ENCODE data around the gene STX4.
A peak's percentile ranks its signal among the peaks of the same experiment; 100 is the strongest.

The STX4 gene, protein sequence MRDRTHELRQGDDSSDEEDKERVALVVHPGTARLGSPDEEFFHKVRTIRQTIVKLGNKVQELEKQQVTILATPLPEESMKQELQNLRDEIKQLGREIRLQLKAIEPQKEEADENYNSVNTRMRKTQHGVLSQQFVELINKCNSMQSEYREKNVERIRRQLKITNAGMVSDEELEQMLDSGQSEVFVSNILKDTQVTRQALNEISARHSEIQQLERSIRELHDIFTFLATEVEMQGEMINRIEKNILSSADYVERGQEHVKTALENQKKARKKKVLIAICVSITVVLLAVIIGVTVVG

DNA sequence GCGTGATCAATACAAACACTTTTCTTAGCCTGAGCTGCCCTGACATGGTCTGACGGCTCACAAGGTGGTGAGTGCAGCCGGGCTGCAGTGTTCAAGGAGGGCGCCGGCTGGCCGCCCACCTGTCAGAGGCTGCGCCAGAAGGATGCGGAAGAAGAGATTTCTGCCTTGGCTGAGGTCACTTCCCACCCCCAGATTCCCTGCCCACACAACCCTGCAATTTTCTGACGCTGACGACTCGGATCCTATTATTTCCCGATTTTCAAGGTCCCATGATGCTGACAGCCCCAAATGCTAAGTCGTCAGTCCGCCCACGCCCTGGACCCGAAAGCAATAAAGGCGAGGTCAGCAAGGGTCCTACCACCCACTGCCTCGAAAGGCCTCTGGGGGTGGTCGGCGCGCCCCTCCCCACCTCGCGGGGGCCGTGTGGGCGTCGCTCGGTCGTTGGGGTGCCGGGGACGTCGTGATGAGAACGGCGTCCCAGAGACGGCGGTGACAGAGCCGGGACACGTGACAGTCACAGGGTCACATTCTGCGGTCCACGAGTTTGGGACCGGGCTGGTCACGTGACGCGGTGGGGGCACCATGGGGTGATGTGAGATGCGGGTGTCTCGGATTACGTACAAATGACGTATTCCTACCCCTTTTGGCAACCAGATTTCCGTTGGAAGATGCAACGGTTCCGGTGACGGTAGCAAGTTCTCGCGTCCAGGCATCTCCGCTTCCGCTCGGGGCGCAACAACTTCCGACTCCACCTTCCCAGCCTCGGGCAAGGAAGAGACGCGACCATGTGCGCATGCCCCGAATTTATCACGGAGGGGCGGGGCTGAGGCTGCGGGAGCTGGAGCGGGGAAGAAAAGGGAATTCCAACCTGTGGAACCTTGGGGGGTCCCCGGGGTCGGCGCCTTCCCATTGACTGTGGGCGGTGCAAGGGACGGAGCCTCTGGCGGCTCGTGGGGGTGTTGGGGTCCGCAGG is at the start of gene STX4:
Gene STX4 (plus strand): TSS at position 823 of the 973 bp plus-strand sequence. CDS start 248 bp downstream, outside the sequence.
- peak; percentile 99 for DNase-seq

DNA sequence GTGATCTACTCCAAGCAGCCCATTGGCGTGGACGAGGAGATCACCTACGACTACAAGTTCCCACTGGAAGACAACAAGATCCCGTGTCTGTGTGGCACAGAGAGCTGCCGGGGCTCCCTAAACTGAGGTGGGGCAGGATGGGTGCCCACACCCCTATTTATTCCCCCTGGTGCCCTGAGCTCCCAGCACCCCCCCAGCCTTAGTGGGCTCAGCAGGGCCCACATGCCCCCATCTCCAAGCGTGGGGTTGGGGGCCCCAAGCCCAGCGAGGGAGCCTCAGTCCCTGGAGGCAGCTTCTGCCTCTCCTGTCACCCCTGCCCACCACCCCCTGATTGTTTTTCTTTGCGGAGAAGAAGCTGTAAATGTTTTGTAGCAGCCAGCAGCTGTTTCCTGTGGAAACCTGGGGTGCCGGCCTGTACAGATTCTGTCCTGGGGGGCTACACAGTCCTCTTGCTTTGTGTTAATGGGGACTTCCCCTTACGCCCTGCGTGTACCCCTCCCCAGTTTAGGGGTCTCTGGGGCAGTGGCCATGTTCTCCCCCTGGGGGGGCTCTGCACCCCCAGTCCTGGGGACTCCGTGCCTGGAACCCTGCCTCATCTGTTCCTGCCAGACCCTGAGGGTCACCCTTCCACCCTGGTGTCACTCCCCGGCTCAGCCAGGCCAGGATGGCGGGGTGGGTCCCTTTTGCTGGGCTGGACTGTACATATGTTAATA is 49.3 kb upstream of the STX4 start:
- DNase-seq: no peak

DNA sequence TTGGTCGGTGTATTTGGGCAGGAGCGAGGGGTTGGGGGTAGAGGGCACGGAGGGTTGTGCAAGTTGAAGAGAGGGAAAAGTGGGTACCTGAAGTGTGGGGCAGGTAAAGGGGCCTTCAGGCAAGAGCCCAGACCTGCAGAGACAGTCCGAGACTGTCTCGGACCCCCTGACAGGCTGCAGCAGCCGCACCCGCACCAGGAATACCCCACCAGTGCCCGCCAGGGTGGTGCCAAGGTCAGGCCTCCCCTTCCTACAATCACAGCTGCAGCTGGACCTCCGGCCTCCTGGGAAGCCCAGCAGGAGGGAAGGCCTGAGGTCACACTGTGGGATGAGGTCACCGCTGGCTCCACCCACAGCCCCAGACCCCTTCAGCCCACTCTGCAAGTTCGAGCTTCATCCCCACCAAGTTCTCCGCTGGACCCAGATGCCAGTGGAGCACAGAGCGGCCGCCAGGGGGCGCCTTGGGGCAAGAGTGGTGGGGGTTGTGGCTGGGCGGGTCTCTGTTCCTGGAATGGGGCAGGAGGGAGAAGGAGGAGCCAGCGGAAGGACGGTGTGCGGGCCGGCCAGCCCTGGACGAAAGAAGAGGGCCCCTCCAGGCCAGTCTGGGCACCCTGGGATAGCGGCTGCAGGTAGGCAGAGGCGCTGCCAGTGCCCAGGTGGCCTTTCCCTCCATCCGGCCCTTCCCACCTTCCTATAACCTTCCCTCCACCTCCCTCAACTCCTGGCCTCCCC is 48.5 kb upstream of the STX4 start, which contains the start of gene HSD3B7:
Gene HSD3B7 (plus strand): TSS at position 539 of the 732 bp plus-strand sequence. CDS start 452 bp downstream, outside the sequence.
- DNase-seq: peak; percentile 90

DNA sequence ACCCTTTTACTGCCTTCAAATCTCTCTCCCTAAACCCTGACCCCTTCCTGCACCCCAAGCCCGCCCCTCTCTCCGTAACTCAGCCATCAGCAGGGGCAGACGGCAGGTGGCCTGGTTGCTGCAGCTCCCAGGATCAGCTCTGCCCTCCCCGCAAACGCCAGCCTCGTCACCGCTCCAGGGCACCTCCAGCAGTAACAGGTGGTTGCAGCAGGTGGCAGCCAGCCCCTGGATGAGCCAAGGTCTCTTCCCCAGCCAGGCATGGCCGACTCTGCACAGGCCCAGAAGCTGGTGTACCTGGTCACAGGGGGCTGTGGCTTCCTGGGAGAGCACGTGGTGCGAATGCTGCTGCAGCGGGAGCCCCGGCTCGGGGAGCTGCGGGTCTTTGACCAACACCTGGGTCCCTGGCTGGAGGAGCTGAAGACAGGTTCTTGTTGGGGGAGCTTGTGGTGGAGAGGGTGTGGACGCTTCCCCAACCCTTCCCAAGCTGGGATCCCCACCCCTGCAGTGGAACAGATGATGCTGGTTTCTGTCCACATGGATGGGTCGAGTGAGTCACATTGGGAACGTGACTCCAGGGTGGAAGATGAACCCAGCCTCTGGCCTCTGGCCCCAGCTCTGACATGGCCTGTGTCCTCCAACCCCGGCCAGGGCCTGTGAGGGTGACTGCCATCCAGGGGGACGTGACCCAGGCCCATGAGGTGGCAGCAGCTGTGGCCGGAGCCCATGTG is 47.8 kb upstream of the STX4 start:
- DNase-seq: no peak

DNA sequence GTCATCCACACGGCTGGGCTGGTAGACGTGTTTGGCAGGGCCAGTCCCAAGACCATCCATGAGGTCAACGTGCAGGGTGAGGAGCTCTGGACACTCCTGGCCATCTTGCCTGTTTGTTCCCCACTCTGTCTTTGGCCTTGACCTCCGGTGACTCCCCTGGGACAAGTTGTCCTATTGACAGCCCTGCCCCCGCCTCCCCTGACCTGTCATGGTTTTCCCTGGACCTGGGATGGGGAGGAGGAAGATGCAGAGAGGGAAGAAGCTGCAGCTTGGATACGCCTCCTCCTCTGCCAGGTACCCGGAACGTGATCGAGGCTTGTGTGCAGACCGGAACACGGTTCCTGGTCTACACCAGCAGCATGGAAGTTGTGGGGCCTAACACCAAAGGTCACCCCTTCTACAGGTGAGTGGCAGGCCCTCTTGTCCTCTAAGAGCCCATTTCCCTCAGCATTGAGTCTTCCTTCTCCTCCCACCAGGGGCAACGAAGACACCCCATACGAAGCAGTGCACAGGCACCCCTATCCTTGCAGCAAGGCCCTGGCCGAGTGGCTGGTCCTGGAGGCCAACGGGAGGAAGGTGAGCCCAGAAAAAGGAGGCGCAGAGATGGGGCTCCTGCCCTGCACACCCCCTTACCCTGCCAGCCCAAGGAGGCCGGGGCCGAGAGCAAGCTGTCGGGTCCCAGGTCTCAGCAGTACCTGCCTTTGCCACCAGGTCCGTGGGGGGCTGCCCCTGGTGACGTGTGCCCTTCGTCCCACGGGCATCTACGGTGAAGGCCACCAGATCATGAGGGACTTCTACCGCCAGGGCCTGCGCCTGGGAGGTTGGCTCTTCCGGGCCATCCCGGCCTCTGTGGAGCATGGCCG is 47.0 kb upstream of the STX4 start:
- no peak for DNase-seq

DNA sequence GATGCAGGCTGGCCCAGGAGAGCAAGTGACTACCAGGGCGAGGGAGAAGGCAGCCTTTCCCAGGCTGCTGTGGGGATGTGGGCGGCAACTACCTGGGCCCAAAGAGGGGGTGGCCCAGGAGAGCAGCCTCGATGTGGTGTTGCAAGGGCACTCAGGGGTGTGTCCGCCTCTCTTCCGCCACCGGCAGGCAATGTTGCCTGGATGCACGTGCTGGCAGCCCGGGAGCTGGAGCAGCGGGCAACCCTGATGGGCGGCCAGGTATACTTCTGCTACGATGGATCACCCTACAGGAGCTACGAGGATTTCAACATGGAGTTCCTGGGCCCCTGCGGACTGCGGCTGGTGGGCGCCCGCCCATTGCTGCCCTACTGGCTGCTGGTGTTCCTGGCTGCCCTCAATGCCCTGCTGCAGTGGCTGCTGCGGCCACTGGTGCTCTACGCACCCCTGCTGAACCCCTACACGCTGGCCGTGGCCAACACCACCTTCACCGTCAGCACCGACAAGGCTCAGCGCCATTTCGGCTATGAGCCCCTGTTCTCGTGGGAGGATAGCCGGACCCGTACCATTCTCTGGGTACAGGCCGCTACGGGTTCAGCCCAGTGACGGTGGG is 45.7 kb upstream of the STX4 start:
- DNase-seq: no peak

DNA sequence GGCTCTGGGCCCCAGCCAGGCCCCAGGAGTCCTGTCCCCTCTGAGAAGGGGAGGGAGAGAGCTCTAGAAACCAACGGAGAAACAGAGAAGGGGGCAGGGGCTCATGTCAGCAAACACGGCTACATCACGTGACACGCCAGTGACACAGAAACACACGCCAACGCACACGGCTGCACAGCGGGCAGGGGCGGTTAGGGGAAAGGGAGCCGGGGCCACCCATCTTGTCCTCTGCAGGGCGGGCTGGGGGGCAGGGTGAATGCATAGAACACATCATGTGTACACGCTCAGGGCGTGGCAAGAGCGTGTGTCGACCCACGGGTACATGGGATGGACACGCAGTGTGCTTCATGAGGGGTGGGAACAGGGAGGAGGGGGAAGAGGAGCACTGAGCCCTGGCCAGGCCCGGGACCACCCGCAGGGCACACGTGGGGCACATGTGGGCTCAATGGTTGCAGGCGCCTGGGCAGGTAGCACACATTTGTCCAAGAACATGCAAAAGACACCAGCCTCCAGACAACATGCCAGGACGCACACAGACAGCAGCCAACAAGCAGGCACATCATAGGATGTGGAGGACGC is 43.8 kb upstream of the STX4 start:
- DNase-seq: no peak

DNA sequence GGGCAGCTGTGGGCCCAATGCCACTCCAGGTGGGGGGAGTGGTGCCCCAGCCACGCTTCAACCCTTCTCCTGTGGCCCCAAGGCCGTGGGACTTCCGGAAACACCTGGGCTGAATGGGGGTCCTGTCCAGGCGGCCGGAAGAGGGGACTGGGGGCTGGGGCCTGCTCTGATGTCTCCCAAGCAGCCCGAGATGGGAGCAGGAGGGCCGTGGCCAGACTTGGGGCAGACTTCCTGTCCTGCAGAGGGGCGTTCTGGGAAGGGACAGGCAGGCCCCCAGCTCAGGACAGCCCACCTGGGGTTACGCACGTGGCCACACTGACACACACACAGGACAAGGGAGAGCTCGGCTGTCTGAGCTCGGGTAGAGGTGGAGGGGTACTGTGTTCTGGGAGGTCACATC is 43.3 kb upstream of the STX4 start:
- DNase-seq: no peak

DNA sequence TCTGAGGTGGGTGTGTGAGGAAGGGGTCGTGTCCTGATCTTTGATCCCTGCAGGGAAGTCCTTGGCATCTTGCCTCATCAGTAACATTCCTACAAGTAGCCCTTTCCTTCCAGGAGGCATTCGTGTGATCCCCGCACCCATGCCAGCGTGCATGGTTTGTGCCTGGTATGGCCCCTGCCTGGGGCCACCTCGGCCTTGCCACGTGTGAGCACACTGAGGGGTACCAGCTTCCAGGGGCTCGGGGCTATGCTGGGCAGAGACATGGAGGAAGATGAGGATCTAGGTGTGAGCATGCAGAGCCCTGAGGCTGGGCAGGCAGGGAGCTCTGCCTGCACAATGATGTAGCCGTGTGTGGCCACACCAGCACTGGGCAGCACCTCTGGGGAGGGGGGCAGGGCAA is 42.3 kb upstream of the STX4 start:
- no peak for DNase-seq

DNA sequence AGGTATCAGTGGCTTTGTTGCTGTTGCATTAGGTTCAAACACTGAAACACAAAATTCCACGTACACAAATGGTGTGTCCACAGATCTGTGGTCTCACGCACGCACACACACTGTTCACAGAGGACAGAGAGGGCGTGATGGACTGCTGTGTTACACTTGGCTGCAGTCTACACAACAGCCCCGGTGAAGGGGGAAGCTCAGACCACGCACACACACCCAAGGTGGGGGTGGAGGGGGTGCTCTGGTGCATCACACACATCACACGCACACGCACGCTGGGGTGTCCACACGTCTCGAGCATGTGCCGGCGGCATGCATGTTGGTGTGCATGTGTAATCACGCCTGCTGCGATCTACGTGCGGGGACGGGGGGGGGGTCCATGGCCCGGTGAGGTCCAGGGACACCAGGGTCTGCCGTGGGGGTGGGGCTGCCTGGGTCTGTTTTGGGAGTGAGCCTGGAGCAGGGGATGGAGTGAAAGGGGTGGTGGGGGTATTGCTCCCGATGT is 41.0 kb upstream of the STX4 start:
- DNase-seq: no peak

DNA sequence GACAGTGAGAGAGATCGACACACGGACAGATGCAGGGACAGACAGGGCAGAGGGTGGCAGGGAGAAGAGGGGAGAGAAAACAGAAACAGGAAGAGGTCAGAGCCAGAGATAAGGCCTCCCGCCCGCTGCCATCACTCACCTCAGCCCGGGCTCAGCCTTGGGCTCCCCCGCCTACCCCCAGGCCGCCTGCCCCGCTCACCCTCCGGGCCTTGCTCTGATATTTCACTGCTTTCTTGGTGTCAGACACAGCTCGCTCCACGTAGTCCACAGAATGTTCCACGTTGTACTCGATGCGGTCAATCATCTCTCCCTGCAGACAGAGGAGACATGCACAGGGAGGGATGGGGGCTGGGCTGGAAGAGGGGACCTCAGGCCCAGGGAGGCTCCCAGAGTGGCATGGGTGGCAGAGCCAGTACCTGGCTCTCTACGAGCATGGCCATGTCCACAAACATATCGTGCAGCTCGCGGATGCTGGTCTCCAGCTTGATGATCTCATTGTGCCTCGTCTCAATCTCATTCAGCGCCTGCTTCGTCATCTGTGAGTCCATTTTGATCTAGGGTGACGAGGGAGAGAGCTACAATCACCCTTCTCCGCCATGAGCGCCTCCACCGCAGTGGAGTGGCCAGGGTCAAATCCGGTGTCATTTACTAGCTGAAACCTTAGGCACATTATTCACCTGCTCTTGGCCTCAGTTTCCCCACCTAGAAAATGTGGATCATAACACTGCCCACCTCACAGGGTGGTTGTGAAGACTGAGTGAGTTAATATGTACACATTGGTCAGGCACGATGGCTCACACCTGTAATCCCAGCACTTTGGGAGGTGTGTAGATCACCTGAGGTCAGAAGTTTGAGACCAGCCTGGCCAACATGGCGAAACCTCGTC is 40.2 kb upstream of the STX4 start:
- DNase-seq: no peak

DNA sequence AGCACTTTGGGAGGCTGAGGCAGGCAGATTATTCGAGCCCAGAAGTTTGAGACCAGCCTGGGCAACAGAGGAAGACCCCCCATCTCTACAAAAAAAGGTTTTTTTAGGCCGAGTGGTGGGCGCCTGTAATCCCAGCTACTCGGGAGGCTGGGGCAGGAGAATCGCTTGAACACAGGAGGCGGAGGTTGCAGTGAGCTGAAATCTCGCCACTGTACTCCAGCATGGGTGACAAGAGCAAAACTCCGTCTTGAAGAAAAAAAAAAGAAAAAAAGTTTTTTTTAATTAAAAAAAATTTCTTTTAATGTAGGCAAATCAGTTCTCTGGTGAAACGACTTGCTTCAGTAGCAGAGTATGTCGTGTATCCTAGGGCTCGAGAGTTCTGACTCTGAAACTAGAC is 37.4 kb upstream of the STX4 start:
- DNase-seq: no peak

DNA sequence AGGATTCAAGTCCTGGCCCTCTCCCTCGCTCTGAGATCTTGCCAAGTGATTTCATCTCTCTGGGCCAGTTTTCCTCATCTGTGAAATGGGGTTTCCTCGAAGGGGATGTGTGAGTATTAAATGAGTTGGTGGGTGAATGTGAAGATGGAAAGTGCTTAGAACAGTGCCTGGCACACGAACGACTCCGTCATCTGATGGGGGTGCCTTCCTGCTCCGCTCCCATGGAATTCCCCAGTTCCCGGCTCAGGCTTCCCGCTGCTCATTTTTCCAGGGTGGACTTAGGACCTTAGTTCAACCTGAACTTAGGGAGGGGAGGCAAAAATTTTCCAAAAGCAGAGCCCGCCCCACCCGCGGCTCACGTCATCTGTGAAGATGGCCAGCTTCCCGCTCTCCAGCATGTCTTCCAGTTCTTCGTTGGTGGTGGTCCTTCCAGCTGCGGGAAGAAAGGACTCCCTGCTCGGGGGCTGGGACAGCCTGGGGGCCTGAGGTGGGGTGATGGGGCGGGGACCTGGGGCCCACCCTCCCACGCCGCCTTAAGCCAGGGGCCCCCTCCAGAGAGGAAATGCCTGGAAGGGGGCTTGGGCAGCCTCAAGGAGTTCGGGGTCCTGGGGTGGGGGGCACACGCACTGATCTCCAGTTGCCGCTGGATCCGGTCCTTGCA is 36.9 kb upstream of the STX4 start:
- no peak for DNase-seq

DNA sequence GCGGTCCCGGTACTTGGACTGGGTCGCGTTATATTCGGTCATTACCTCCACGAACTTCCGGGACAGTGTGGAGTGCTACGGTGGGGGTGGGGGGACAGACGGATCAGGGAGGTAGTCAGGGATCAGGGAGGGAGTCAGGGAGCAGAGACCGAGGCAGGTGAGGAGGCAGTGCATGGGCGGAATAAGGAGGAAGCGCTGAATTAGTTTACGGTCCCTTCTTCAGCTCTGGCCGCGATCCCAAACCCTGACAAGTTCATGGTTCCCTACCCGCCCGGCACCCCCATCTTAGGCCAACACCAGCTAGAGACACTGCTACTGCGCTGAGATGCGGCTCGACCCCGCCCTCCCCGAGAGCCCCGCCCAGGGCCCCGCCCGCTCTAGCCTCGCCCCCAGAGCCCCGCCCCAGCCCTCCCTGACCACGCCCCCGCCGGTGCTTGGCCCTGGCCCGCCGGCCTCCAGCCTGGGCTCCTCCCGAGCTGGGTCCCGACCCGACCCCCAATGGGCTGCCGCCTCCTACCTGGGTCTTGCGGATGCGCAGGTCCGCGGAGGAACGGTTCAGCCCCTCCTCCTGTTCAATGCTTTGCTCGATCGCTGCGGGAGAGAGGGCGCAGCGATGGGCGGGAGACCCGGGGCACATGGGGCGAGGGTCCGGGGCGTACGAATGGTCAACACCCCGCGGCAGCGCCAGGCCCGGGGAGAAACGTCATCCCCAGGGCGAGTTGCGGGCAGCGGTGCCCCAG is 36.2 kb upstream of the STX4 start:
- peak; percentile 91 for DNase-seq

DNA sequence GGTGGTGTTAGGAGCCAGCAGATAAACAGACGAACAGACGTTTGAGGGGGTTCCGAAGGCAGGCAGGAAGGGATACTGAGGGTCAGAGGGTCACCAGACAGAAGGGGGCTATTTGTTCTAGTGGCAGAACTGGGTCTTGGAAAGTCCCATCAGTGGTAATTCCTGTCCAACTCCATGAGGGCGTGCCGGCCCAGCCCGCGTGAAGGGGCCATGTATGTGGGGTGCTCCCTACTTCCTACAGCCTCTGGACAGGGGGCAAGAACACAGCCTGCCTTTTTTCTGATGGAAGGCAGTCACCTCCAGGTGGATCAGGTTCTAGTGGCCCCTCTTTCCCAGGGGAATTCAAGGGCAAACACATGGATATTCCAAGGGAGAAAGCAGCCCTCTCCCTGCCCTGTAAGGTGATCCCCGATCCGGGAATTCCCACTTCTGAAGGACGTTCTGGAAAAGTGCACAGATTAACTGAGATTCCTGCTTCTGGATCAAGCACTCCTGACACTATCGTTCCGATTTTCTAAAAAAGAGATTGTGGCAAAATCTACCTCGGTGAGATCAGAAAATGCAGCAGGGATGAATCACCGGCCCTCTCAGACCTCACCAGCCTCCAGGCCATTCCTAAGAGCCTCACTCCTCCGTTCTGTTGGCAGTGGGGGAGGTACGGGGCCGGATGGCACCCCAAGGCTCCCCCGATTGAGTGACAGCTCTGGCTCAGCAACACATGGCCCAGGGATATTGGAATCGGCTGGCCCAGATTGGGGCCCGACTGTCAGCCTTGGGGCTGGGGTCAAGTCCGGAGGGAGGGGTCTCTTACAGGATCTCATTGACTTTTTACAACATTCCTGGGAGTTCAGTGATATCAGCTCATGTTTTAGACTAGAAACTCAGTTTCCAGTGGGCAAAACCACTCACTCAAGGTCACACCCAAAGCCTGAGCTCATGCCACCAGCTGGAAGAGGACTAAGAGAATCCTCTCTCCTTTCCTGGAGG is 35.3 kb upstream of the STX4 start:
- DNase-seq: no peak
